ENCODE data around the gene S100A2.
"Not testable (repeated sequence)": the region's sequence is repeated elsewhere in the genome, so short reads cannot be mapped to it uniquely, and the experiment has no call there.

GRCh38 chr1:153582836-153583235 is 17.2 kb upstream of the S100A2 start:
- TF ChIP-seq CTCF (conservative IDR thresholded peaks at IDR 0.05); EZH2 (IDR thresholded peaks at IDR 0.05; ENCODE audit: low read depth): not testable (repeated sequence)

All from PC-9 (cell line).